Effector memory CD4-positive, alpha-beta T cell (primary cell): ENCODE results near the gene MRPL1.

ENCODE experiments used
- DNase-seq, 3 donors: peaks; one replicate each; pipeline ENCODE4 v3.0.0-alpha.2; 2020
- H3K27ac ChIP-seq: 2 replicates; pipeline ENCODE4 v1.7.0; 2013; ENCODE audit warnings: mild to moderate bottlenecking, low read length, moderate library complexity; ENCODE audit not compliant: insufficient read depth, poor library complexity, severe bottlenecking
- H3K27me3 ChIP-seq: replicated peaks from 2 replicates; pipeline ENCODE4 v1.7.0; 2013; ENCODE audit warnings: mild to moderate bottlenecking, low read length; ENCODE audit not compliant: insufficient read depth, control insufficient read depth, poor library complexity, severe bottlenecking
- H3K36me3 ChIP-seq: 2 replicates; pipeline ENCODE4 v1.7.0; 2013; ENCODE audit warnings: mild to moderate bottlenecking, low read length, moderate library complexity; ENCODE audit not compliant: control insufficient read depth, insufficient read depth
- H3K4me1 ChIP-seq: 2 replicates; pipeline ENCODE4 v1.7.0; 2013; ENCODE audit warnings: low read length, mild to moderate bottlenecking; ENCODE audit not compliant: control insufficient read depth, insufficient read depth, poor library complexity, severe bottlenecking
- H3K4me3 ChIP-seq: 2 replicates; pipeline ENCODE4 v1.7.0; 2013; ENCODE audit warnings: low read length, low read depth, mild to moderate bottlenecking; ENCODE audit not compliant: insufficient read depth, poor library complexity, severe bottlenecking
- H3K9me3 ChIP-seq: 2 replicates; pipeline ENCODE4 v1.7.0; 2013; ENCODE audit warnings: mild to moderate bottlenecking, low read length, moderate library complexity; ENCODE audit not compliant: control insufficient read depth
- total RNA-seq, 3 donors: gene quantifications; one replicate each; lab custom pipeline; 2026; lab: John Stamatoyannopoulos, UW

MRPL1 gene
- 13.8 to 16.1 (median 14.0) reads per million in 3 donors for total RNA-seq

DNA sequence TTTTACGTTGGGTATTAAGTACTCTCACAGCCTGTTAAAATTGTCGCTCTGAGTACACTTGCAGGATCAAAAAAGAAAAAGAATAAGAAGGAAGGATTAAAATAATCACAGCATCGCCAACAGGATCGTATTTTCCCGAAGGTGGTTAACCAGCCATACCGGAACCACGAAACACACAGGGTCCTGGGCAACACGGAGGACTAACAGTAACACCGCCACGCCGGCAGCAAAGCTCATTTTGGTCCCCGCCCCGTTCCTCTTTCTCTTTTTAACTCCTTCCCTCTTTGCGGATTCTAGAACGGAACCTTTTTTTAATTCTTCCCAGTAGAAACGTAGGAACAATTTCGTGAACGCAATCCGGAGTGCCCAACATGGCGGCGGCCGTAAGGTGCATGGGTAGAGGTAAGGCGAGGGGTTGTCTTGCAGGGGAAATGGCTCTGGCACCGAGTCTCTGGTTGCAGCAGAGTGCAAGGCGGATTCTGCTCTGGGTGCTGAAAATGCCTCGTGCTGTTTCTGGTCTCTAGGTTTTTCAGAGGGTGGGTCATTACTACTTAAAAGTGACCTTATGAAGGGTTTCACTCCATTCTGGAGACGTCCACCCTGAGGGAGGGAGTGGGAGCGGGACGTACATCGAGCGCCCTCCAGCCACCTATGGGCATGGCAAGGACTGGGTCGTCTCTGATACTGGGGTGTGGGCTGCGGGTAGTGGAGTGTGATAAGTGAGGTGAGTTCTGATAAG, at the start of gene MRPL1:
MRPL1 (plus strand) TSS at position 353 of the 739 bp plus-strand sequence; CDS start at position 372, 19 bp downstream.
- DNase-seq: peak; percentile 83 to 84 (median 83)
- Histone ChIP-seq H3K27me3 (no peaks in the 10 kb centered on the region), H3K4me3 (peak within 1 kb of the TSS; percentile 73), H3K4me1 (peaks cover 12% of the 10 kb centered on the region), H3K36me3 (no peaks in the 10 kb centered on the region), H3K9me3 (no peaks in the 10 kb centered on the region), H3K27ac (peak within 1 kb of the TSS; percentile 99)

DNA sequence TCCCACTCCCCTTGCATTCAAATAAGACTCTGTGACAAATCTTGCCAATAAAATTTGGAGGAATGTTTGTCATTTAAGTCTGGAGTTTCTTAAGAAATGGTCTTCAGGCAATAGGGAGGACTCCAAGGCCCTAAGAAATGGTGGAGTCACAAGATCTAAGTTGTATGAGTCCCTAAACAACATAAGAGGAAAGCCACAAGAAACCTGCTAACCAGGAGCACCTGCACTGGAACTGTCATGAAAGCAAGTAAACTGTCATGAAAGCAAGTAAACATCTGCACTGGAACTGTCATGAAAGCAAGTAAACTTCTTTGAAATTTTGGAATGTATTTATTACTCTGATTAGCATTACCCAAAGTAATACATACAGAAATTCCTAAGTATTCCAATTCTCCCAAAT, 47.0 kb upstream of the MRPL1 start:
- H3K4me3 ChIP-seq: no peak overlapping the region
- no peaks in the 10 kb centered on the region for H3K9me3 ChIP-seq
- H3K4me1 ChIP-seq: peaks cover 14% of the 10 kb centered on the region
- DNase-seq: no peak
- no peak overlapping the region for H3K27ac ChIP-seq
- no peaks in the 10 kb centered on the region for H3K27me3 ChIP-seq
- peaks cover 8% of the 10 kb centered on the region for H3K36me3 ChIP-seq

DNA sequence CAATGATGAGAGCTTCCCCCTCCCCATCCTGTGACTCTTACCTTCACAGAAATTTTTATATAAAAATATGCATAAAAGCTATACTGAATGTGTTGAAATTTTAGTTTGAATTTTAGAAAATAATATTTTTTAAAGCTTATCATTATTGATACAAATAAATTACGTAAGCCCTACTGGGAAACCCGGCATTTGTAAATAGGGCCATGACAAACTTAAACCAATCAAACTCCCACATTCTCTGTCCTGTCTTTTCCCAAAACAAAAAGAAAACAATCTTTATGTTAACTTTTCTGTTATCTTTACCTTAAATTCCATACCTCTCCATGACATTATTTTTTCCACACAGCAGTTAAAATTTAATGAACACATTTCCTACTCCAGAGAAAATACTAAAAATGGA, 46.1 kb upstream of the MRPL1 start:
- no peak for DNase-seq
- H3K9me3 ChIP-seq: no peaks in the 10 kb centered on the region
- H3K4me1 ChIP-seq: peaks cover 15% of the 10 kb centered on the region
- H3K27me3 ChIP-seq: no peaks in the 10 kb centered on the region
- H3K4me3 ChIP-seq: peak overlapping the region; percentile 11
- no peak overlapping the region for H3K27ac ChIP-seq
- peaks cover 8% of the 10 kb centered on the region for H3K36me3 ChIP-seq

DNA sequence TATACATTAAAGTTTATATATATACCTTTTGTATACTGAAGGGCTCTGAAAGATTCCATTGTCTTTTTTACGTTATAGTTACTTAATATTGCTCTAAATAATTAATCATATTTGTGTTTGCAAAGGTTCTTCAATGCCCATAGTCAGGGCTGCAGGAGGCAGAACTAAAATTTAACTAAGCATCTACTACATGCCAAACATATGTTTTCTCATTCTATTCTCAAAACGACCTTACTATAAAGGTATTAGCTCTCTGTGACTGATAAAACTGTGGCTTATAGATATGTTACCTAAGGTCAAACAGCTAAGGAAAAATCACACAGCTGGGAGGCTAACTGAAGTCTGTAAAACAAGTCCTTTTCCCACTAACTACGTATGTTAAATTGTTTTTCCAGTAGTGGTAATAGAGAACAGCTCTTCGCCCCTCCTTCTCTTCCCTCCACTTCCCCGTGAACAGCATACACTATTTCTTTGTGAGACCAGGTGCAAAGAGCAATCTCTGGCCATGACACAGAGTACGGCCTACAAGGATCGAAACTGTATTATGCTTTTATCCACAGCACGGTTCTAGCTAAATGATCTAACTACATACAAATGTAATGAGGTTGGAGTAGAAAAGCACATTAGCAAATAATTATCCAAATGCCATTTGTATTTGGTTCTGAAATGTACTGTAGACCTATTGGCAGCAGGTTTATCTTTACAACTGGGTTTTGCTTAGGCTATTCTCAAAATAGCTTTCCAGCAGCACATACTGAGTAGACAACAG, 45.1 kb upstream of the MRPL1 start:
- peaks cover 8% of the 10 kb centered on the region for H3K36me3 ChIP-seq
- no peaks in the 10 kb centered on the region for H3K27me3 ChIP-seq
- H3K9me3 ChIP-seq: no peaks in the 10 kb centered on the region
- no peak for DNase-seq
- peak overlapping the region; percentile 99 for H3K4me3 ChIP-seq
- peaks cover 19% of the 10 kb centered on the region for H3K4me1 ChIP-seq
- peak overlapping the region; percentile 100 for H3K27ac ChIP-seq

DNA sequence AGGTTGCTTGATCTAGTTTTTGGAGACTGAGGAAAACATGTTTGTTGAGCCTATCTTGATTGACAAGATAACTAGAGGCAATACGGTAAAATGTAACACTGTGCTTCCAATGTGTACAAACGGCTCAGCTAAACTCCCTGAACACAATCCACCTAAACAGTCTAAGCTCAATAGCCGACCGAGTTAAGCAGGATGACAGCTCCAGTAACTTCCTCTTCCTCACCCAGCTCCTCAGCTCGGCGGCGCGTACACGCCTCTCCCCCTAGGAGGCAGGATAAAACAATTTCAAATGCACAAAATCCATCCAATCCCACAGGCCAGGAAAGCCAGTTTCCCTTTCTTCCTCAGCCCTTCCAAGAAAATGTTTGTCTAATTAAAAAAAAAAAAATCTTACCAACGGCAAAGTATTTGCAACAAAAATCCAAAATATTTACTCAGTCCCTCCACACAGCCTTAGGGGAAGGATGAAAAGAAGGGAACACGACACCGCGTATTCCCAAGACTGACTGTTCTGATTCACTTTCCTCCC, 44.5 kb upstream of the MRPL1 start:
- Histone ChIP-seq H3K4me1 (peaks cover 23% of the 10 kb centered on the region), H3K27me3 (no peaks in the 10 kb centered on the region), H3K36me3 (peaks cover 8% of the 10 kb centered on the region), H3K4me3 (peak overlapping the region; percentile 99), H3K27ac (peak overlapping the region; percentile 100), H3K9me3 (no peaks in the 10 kb centered on the region)
- DNase-seq: peak; percentile 15 to 35 (median 19)

DNA sequence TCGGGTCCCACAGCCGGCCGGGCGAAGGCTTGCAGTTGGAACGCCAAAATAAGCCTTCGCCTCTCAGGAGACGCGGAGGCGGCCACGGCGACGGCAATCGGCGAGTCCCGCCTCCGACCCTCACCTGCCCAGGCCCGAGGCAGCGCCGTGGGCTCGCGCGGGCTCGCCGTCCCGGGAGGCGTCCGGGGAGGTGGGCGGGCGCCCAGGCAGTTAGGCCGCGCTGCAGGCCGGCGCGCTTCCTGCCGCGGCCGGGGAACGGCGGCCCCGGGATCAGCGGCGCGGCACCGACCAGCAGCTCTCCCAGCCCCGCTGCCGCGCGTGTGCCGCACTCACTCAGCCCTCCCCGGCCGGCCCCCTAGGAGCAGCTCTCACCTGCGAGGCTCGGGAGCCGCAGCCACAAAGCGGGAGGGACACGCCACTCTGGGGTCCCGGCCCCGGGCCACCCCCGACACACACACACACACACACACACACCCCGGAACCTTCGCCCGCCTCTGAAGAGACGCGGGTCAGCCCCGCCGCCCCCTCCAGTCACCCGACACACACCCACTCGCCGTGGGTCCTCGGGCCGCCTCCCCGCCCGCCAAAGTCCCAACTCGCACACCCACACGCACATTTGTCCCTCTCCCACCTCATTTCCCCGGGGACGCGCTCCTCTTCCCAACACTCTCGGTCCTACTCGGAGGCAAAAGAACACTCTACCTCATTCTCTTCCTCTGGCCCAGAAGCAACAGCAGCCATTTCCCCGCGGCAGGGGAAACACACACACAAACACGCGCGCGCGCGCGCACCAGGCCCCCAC, 43.8 kb upstream of the MRPL1 start, which contains the start of gene CNOT6L:
CNOT6L (minus strand) TSS at position 767 of the 802 bp plus-strand sequence; CDS start at position 707, 60 bp downstream.
- Histone ChIP-seq H3K9me3 (no peaks in the 10 kb centered on the region), H3K4me1 (peaks cover 23% of the 10 kb centered on the region), H3K36me3 (peaks cover 8% of the 10 kb centered on the region), H3K4me3 (peak within 1 kb of the TSS; percentile 99), H3K27me3 (no peaks in the 10 kb centered on the region), H3K27ac (peak within 1 kb of the TSS; percentile 100)
- DNase-seq: peak; percentile 44 to 77 (median 75)

DNA sequence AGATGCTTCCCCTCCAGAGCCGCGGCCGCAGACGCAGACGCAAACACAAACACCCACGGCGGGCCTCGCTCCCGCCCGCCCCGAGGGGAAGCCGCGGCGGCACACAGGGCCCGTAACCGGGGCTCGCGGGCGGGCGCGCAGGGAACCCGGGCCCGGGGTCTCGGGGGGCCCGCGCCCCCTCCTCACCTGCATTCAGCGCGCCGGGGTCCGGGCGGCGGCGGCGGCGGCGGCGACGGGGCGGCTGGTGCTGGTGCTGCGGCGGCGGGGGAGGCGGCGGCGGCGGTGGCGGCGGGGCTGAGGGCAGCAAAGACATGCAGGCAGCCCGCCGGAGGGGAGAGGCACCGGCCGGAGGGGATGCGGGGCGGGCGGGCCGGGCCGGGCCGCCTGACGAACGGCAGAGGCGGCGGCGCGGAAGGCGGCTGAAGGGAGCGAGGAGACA, 43.2 kb upstream of the MRPL1 start:
- H3K27me3 ChIP-seq: no peaks in the 10 kb centered on the region
- H3K4me3 ChIP-seq: peak overlapping the region; percentile 99
- peaks cover 23% of the 10 kb centered on the region for H3K4me1 ChIP-seq
- peak in 1 of 3 donors; percentile 81 for DNase-seq
- H3K36me3 ChIP-seq: peaks cover 8% of the 10 kb centered on the region
- peak overlapping the region; percentile 100 for H3K27ac ChIP-seq
- no peaks in the 10 kb centered on the region for H3K9me3 ChIP-seq

DNA sequence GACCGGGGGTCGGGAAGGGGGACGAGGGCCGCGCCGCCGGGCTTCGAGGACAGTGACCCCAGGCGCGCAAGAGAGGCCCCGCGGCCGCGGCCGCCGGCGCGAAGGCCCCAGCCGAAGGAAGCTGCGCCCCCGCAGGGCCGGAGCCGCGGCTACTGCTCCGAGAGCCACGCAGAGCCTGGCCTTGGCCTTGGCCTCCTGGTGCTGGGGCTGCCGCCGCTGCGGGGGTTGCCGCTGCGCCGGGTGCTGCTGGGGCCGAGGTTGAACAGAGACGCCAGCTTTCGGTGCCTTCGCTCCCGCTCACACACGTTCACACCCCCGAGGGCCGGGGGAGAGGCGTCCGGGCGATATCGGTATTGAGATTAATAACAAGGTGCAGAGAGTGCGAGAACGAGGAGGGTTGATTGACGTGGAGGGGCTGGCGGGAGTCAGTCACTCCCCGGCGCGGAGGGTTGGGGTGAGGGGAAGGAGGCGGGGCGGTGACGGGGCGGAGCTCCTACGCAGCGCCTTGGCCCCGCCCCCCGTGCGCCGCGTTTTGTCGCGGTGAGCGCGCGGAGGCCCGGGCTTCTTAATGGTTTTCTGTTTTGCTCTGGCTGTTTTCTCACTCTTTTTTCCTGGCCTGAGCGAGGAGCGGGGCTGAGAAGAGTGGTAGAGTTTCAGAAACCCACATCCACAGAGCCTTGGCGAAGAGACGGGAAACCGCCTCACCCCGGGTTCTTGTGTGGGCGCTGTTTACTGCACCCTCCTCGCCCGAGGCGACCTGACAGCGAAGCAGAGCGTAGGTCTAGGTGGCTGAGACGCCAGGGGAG, 42.6 kb upstream of the MRPL1 start:
- H3K36me3 ChIP-seq: peaks cover 8% of the 10 kb centered on the region
- H3K9me3 ChIP-seq: no peaks in the 10 kb centered on the region
- peak; percentile 89 to 91 (median 91) for DNase-seq
- peaks cover 20% of the 10 kb centered on the region for H3K4me1 ChIP-seq
- H3K4me3 ChIP-seq: peak overlapping the region; percentile 90
- peak overlapping the region; percentile 100 for H3K27ac ChIP-seq
- no peaks in the 10 kb centered on the region for H3K27me3 ChIP-seq
